Right forelimb (tissue), 1 donor: ENCODE measurements around the gene CCDC192.

ENCODE experiments used
- DNase-seq: peaks from one replicate; pipeline ENCODE4 v3.0.0-alpha.2; 2018

Gene CCDC192

DNA sequence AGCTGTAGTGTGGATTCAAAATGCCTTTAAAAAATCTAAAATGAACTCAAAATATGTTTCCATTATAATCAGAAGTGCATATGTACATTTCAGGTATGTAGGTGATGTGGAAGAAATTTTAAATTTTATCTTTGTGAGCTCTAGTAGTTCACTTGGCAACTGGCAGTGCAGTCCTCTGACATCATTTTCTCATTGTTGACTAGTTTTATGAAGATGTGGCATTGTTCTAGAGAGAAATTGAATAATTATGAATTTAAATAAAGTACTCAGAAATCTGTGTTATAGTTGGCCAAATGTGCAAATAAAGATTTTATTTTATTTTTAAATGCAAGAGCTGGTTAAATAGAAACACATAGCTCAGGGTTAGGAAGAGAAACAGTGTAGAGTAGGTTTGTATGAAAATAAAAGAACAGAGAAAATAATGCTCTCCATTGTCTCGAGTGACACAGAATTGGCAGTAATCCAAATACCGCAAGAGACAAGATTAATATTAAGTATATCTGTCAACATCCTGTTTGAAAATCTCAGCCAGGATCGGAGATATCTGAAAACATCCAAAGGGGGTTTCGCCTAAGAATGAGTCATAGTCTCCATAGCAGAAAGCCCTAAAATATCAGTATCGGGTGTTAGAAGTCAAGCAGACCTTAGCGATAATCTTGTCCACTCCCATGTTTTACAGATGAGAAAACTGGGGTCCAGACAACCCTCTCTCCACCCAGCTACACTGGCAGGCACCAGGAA lies 189.4 kb downstream of the CCDC192 start:
- DNase-seq = no peak

DNA sequence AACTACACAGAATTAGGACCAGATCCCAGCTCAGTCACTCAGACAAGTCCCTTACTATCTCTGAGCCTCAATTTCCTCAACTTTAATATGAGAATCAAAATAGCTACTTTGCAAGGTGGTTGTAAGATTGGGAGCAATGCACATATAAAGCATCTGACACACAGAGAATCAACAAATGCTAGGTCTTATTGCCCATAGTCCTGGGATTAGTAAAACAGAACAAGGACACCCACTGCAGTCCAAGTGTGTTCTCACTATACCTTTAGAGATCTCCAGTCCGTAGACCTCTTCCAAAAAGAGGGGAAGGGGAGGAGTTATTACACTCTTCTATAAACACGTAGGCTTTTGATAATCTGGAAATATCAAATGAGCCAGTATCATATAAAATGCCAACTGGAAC lies 190.0 kb downstream of the CCDC192 start:
- no peak for DNase-seq

DNA sequence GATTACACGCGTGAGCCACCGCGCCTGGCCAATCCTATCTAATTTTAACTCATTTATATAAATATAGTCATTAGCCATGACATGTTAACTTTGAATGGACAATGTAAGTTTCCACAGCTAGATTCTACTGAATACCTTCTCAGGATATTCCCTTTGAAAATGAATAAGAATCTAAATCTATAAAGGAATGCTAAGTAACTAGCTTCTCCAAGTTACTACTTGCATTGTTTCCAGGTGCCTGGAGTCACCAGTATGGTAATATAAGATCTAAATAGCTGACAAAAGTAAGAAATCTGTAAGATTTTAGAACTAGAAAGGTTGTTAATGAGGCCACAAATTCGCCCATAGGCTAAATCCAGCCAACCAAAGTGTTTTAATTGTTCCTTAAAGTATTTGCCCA lies 191.3 kb downstream of the CCDC192 start:
- no peak for DNase-seq

DNA sequence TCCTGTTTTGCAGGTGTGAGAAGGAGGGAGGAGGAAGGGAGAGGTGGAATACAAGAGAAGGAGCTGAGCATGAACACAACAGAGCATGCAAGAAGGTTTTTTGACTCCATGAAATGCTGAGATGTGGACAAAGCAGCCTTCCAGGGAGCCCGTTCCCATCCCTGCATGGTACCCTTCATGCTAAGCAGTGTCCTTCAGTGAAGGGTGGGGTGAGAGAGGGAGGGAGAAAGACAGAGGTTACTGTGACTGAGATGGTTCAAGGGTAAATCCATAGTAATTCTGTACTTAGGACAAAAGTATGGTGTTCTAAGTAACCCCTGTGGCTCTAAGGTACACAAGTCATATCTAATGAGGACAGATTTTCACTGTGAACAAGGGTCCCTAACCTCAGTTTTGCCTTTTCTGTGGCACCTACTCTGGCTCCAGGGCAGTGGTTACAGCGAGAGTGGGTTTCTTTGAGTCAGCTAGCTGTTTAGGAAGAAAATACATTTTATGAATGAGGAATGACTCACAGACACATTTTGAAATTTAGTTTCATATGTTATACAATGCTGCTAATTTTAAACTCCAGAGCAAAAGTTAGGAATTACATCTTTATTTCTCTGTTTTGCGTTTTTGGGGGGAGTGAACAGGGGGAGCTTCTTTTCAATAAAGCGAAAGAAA lies 195.5 kb downstream of the CCDC192 start:
- DNase-seq = no peak

DNA sequence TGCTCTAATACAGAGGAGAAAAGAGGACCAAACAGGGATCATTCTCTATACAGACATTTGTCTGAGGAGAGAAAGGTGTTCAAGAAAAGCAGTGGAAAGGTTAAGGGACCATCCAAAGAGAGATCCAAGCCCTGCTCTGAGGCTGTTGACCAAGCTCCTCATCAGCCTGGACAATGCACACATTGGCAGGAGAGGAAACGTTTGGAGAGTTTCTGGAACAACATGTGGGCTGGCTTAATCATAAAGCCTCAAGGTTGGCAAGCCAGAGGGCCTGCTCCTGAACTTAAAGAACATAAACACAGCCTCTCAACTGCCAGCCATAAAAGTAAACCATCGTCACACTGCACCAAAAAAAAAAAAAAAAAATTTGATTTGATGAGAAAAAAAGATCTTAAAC lies 196.0 kb downstream of the CCDC192 start:
- no peak for DNase-seq

DNA sequence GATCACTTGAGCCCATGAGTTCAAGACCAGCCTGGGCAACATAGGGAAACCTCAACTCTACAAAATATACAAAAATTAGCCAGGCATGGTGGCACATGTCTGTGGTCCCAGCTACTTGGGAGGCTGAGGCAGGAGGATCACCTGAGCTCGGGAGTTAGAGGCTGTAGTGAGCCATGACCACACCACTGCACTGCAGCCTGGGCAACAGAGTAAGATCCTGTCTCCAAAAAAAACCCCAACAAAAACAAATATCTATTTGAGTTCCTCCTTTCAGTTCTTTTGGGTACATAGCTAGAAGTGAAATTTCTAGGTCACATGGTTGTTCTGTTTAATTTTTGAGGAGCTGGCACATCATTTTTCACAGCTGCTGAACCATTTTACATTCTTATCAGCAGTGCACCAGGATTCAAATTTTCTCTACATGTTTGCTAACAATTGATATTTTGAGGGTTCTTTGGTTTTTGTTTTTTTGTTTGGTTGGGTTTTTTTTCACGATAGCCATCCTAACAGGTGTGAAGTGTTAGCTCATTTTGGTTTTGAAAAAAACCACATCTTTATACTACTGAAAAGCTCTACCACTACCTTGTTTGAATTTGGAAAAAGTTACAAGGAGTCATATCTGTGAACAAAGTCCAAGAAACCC lies 203.5 kb downstream of the CCDC192 start:
- no peak for DNase-seq

DNA sequence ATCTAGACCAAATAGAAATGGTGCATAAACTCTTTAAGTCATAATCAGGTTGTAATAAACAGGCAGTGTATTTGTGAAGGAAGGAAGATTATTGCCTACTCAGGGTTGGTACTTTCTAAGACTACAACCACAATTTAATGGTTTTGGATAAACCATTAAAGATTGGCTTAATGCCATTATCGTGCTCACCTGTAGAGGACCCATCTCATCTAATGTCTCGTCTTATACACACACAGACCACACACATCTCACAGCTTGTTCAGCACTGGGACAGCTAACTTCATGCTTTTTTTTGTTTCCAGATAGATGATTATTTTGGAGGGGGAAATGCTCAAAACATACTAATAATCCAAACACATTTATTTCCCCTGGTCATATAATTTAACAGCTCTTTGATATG lies 204.7 kb downstream of the CCDC192 start:
- DNase-seq = no peak

DNA sequence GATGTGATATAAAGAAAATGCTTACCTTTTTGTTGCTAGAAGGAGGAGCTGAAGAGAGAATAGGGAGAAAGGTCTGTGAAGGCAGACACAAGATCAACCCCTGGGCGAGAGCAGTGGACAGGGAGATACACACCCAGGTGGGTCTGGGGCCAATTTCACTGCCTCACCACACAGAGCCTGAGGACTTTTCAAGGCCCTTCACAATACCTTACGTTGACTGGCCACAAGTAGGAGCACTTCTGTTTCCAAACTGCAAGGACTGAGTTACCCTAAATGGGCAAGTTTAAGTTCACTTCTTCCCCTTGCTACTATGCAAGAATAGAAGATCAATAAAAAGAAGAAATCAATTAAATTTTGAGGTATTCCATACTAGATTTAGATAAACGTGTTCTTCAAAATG lies 205.9 kb downstream of the CCDC192 start:
- DNase-seq = no peak

DNA sequence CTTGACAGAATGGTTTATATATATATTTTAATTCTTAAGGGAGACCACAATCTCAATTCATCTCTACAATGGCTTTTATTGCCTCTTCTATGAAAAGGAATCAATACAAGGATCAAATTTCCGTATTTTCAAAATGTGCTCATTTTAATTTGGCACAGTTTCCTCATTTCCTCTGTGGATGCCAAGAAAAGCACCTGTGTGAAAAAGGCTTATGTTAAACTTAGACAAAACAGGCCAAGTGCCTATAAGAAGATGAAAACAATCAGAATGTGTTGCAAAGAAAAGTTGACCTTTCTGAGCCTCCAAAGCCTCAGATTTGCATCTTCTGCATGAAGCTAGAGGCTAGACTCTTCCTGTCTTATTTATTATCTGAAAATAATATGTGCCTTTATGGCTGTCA lies 206.6 kb downstream of the CCDC192 start:
- DNase-seq = no peak

DNA sequence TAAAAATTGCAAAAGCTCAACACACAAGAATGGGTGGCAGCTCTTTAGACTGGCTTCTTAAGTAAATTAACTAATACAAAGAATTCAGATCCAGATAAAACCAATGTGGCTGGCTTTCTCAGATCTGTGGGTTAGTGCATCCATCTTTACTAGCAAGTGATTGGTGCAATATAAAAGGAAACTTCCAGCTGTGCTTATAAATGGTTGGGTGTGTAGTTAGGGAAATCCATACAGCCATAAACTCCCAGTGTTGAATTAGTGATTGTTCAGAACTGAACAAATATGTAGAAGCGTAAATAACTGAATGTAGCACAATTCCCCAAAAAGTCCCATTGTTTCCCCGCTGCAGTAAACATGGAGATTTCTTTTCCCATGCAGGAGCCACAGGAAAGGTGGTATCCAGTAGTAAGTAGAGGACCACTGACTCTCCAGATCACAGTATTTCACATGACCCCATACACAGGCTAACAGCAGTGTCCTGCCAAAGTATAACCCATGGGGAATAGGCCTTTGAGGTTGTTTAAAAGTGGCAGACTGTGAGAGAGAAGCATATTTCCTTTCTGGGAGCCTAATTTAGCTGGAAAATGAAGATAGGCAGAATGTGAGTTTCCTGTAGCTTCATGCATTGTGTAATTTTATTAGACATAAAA lies 207.2 kb downstream of the CCDC192 start:
- DNase-seq = no peak

DNA sequence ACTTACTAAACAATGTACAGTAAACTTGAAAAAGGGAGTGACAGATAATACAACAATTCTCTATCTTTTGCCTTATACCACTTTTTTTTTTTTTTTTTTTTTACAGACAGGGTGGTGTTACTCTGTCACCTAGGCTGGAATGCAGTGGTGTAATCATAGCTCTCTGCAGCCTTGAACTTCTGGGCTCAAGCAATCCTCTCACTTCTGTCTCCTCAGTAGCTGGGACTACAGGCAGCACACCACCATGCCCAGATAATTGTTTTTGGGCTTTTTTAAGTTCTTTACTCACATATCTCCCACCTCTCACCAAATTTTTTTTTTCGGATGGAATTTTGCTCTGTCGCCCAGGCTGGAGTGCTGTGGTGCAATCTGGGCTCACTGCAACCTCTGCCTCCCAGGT lies 208.4 kb downstream of the CCDC192 start:
- no peak for DNase-seq

DNA sequence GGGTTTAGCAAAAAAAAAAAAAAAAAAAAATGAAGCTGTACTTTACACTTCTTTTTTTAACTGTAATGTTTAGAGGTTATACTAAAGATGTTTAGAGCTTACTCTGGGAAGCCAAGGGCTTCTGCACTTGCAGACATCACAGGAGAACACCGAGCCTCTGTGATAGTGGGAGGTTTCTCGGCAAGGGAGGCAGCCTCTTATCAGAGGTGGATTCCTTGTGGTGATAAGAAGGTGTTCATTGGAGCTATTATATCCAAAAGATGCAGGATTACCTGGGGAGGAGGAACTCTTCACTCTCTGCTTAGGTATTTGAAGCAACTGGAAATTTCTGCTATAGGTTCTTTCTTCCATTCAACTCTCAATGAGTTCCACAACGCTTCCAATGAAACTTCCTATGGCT lies 209.2 kb downstream of the CCDC192 start:
- no peak for DNase-seq

DNA sequence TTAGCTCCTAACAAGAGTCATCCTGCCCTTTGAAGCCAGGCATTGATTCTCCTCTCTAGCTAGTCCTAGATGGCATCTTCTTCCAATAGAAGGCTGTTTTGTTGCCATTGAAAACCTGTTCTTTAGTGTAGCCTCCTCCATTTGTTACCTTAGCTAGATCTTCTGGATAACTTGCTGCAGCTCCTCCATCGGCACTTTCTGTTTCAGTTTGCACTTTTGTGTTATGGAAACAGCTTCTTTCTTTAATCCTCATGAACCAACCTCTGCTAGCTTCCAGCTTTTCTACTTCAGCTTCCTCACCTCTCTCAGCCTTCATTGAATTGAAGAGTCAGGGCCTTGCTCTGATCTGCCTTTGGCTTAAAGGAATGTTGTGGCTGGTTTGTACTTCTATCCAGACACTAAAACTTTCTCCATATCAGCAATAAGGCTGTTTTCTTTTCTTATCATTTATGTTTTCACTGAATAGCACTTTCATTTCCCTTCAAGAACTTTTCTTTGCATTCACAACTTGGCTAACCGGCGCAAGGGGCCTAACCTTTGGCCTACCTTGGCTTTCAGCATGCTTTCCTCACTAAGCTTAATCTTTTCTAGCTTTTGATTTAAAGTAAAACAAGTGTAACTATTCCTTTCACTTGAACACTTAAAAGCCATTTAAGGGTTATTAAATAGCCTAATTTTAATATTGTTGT lies 213.8 kb downstream of the CCDC192 start:
- DNase-seq = no peak

DNA sequence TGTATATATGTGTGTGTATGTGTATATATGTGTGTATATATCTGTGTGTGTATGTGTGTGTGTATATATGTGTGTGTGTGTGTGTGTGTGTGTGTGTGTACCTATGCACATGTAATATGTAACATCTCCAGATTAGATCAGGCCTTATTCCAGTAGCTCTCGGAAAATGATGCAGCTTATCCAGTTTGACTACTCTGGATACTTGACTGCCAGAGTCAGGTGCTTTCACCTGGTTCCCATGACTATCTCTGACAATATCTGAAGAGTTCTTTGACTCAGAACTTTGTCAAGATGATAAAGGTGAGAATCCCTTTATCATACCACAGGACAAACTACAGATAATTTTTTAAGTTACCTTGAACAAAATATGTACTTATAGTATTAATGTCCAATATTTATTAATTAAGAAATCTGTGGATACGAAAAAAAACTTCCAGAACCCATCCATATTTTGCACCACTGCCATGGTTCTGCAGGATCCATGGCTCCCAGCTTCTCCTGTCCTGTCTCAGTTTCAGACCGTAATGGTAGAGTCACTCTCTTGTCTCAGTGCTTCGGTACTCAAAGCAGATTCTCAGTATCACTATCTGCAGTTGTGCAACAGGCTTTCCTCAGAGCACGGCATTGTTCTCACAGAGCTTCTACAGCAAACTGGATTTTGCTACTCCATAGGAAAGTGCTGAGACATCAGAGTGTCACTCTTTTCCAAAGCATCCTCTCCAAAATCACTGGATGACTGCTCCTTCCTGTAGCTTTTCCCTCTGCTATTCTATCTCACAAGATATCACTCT lies 216.0 kb downstream of the CCDC192 start:
- no peak for DNase-seq

DNA sequence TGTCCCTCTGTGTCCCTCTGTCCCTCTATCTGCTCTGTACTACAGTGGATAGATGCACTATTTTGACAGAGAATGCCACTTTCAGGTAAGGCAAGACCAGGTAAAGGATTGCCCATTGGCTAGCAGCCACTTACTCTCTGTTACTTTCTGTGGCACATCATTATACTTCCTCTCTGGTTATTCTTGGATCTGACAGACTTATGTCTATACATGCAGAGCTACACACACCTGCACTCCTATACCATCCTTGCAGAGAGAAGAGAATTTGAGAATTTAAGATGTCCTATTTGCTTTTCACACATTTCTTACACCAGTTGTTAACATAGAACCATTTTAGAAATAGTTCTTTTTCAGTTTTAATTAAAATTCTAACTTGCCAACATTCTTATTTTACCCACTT lies 216.6 kb downstream of the CCDC192 start:
- DNase-seq = no peak

DNA sequence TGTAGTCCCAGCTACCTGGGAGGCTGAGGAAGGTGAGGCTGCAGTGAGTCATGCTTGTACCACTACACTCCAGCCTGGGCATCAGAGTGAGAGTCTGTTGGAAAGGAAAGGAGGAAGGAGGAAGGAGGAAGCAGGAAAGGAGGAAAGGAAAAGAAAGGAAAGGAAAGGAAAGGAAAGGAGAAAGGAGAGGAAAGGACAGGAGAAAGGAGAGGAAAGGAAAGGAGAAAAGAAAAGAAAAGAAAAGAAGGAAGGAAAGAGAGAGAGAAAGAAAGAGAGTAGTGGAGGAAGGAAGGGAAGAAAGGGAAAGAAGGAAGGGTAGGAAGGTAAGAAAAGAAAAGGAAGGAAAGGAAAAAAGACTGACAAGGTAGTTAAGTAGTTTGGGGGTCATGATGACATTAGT lies 217.7 kb downstream of the CCDC192 start:
- DNase-seq = no peak

DNA sequence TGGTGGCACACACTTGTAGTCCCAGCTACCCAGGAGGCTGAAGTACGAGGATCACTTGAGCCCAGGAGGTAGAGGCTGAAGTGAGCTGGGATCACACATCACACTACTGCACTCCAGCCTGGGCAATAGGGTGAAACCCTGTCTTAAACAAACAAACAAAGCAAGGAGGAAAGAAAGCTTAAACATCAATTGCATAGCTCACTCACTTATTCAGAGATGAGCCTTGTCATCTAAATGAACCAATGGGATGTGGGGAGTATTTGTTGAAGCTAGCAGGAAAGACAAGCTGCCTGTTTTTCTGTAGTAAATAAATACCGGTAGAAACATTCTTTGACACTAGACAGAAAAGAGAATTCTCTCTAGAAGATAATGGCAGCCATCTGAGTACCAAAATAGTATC lies 219.4 kb downstream of the CCDC192 start:
- DNase-seq = no peak

DNA sequence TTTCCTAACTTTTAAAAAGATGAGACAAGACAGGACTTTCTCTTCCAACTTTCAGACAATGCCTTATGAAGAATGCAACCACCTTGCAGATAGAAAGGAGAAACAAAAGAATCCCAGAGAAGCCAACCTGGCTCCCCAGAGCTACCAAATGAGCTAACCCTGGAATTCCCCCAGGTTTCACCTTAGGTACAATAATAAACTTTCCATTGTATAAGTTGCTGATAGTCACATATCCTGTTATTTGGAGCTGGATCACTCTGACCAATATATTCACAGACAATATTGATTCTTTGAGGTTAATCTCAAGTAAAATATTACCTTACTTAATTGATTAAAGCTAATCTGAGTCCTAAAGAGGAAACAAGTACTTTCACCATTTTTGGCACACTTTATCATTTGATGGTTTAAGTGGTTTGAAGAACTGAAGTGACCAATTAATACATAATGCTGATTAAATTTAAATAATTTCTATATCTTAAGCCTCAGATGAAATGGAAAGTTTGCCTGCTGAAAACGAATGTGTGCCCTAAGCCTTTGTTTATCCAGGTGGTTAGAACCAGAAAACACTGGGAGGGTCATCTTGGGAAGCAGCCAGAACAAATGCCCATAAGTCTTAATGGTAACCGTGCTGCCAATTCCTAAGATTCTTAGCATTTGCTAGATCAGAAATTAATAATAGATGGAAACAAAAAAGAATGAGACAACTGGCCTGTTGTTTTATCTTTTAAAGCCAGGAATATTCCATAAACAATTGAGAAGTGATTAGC lies 220.8 kb downstream of the CCDC192 start:
- no peak for DNase-seq

DNA sequence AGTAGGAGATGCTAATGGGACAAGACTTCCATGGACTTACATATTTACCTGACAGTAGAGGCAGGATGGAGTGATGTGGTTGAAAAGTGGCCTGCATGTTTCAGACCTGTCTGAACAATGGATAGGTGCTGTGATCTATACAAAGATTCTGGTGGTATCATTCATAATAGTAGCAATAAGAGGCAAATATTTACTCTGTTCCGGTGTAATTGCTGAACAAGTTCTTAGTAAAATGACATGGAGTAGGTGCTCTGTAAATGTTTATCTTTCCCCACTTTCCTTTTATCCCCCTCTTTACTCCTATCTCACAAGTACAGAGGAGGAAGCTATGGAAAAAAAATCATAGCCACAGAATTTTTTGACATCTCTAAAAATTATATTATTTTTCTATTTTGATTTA lies 221.4 kb downstream of the CCDC192 start:
- no peak for DNase-seq

DNA sequence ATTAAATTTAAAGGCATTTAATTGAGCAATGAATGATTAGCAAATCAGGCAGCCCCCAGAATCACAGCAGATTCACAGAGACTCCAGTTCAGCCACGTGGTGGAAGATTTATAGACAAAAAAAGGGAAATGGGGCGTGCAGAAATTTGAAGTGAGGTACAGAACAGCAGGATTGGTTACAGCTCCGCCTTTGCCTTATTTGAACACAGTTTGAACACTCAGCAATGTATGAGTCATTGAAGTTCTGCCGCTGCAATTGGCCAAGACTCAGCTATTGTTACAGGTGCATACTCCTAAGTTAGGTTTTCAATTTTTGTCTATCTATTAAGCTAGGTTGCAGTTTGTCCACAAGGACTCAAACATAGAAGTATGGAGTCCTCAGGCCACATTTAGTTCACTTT lies 222.7 kb downstream of the CCDC192 start:
- DNase-seq = no peak

DNA sequence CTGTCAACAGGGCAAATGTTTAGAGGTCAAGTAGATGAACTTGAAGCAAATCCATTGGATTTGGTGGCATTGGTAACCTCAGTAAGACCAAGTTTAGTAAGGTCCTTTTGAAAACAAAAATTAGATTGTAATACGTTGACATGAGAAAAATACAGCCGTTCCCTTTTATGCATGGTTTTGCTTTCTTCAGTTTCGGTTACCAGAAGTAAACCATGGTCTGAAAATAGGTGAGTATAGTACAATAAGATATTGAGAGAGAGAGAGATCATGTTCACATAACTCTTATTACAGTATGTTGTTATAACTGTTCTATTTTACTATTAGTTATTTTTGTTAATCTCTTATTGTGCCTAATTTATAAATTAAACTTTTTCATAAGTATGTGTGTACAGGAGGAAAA lies 223.8 kb downstream of the CCDC192 start:
- no peak for DNase-seq

DNA sequence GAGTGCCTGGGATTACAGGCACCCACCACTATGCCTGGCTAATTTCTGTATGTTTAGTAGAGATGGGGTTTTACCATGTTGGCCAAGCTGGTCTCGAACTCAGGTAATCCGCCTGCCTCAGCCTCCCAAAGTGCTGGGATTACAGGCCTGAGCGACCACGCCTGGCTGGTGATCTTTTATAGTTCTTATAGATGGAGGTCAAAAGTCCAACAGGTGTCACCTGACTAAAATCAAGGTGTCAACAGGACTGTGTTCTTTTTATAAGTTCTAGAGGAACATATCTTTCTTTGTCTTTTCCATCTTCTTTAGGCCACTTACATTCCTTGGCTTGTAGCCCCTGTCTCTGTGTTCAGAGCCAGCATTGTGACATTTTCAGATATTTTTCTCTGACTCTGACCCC lies 224.9 kb downstream of the CCDC192 start:
- no peak for DNase-seq
